Measurements from ENCODE around the gene CASZ1.

The CASZ1 gene

DNA sequence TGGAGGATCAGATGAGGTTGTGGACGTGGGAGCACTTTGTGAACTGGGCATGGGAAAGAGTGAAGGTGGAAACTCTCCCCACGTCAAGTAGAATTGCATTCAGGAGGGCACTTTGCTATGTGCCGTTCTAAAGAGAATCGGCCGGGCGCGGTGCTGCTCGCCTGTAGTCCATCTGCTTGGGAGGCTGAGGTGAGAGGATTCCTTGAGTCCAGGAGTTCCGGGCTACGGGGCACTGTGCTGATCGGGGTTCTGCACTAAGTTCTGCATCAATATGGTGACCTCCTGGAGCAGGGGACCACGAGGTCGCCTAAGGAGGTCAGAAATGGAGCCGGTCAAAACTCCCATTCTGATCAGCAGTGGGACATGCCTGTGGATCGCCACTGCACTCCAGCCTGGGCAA lies 179.8 kb downstream of the CASZ1 start:
- DNase-seq, result no peak

DNA sequence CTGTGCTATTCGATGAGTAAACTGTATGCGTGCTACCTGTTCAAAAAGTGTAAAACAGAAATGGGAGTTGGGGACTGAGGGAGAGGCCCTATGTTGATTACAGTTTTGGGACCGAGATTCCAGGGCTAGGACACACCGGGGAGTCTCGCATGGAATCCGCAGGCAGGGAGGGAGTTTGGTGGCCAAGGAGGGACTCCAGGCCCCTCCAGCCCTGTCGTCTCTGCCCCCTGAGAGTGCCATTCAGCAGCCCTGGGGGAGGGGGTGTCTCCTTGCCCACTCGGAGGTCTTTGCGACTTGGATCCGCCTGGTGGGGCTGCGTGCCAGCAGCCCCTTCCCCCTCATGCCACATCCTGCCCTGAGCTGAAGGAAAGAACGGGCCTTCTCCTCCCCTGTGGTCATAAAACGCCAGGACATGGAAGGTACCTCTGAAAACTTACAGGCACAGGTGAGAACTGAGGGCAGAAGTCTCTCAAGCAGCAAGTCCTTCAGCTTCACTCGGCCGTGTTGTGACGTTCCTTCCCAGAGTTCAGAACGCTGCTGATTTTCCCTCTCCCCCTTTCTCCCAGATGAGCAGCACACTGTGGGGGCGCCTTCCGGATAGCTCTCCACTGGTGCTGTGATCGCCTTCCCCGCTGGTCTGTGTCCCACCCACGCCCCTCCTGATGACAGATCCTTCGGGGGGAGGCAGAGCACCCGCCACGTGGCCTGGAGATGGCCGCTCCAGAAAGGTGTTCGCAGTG lies 180.3 kb downstream of the CASZ1 start:
- no peak for DNase-seq

DNA sequence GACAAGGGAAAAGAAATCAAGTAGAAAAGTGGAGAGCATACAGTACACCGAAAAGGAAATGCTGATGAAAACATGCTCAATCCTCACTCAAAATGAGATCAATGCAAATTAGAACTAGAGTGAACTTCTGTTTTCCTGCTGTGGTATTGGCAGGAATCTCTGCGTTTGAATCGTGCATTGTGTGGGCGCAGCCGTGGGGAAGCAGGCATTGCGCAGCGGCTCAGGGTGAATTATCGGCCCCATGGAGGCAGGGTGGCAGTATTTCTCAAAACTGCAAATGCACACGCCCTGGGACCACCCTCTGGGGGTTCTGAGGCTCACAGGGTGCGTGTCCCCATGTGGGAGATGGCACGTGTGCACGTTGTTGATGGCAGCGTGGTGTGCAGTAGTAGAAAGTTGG lies 181.1 kb downstream of the CASZ1 start:
- no peak for DNase-seq

DNA sequence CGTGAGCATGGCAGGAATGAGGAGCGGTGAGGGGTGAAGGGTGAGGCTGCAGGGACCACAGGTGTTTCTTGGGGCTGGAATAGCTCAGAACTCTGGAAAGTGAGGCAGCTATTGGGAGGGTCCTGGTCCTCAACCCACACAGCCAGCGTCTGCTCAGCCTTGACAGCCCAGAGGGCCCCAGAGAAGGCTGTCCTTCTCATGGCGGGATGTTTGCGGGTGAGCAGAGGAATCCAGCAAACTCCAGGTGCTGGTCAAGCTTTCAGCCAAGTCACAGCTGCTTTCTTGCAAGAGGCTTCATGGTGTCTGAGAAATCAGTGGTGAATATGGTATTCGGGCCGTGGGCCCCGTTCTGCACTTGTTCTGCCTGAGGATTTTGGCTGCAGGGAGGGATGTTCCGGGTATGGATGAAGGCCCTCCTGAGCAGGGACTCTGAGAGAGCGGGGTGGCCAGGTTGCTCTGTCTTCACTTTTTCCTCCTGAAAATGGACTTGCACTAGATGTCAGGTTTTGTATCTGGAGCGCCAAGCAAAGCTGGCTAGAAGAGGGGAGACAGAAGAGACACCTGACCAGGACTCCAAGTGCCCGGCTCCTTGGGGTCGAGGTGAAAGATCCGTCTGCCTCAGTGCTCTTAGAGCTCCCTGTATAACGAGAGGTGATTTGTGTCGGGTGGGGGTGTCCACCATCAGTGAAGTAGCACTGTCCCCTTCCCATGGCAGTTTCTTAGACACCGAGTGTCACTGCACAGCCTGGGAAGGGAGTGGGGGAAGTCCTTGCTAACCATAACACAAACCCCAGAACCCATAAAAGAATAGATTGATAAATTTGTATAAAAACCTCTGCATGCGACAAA lies 181.8 kb downstream of the CASZ1 start:
- DNase-seq, result no peak

DNA sequence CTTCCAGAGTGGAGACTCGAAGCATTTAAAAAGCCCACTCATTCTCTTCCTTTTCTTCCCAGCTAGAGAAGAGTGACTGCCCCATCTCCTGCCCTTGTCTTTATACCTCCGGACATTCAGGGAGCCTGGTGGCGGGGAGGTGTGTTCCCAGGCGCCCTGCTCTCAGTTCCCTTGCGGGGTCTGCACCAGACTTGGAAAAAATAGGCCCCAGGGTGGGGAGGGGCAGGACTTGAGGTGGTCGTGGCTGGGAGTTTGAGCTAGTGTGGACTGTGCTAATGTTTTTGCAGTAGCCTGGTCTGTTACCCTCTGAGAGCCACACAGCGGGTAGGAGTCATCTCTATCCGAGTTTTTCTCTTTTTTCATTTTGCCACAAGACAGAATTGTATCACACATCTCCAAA lies 182.6 kb downstream of the CASZ1 start:
- DNase-seq, result no peak

DNA sequence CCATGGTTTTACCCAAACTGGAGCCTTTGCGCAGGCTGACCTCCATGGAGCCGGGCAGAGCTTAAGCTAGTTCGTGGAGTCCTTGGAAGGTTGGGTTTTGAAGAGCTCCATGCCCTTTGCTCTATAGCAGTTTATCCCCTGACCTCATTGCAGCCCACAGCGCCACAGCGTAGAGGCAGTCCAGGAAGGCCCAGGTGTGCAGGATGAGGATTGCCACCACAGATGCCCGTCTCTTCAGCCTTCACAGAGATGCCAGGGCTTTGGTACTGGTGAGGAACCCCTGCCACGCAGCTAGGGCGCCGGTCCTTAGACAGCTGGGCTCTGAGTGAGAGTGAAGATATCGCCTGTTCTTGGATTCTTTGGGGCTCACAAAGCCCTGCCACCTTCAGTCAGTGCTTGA lies 183.1 kb downstream of the CASZ1 start:
- no peak for DNase-seq

DNA sequence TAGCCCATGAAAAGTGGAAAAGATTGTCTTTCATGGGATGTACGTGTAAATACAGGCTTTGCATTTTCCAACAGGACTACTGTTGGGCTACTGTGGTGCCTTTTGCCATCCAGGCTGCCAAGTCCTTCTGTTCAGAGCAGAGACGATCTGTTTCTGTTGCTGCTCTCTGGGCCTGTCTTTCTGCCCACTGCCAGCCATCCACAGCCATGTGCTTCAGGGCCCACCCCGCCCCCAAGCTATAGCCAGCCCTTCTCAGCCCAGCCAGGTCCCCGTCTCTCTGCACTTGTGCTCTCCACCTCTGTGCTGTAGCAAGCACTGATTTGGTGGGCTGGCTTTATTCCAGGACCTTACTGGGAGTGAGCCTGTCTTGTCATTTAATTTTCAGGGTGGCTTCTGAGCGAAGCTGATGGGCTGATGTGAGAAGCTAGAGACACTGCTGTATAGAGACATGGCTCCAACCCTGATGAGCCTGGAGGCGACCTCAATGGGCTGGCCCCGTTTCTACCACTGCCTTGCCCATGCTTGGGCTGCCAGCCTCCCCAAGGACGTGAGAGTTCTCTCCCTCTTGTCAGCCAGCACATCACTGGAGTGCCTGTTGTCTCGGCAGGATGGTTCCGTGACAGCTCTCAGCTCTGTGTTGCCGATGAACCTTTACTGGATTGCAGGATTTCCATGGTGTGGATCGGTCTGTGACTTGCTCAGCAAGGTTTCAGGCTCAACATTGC lies 183.8 kb downstream of the CASZ1 start:
- DNase-seq, result peak in 1 of 2 experiments; percentile 2

DNA sequence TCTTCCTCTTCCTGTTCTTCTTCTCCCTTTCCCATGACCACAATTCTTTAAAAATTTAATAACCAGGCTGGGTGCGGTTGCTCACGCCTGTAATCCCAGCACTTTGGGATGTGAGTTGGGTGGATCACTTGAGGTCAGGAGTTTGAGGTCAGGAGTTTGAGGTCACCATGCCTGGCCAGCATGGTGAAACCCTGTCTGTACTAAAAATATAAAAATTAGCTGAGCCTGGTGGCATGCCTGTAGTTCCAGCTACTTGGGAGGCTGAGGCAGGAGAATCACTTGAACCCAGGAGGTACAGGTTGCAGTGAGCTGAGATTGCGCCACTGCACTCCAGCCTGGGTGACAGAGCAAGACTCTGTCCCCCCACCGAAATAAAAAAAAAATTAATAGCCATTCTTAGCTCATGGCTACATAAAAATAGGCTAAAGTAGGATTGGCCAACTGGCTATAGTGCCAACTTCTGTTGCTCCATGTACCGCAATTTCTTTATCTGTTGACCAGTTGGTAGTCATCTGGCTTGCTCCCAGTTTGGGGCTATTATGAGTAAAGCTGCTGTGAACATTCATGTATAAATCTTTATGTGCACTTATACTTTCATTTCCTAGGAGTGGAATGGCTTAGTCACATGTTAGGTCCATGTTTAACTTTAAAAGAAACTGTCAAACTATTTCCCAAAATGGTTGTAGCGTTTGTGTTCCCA lies 185.4 kb downstream of the CASZ1 start:
- DNase-seq, result no peak

DNA sequence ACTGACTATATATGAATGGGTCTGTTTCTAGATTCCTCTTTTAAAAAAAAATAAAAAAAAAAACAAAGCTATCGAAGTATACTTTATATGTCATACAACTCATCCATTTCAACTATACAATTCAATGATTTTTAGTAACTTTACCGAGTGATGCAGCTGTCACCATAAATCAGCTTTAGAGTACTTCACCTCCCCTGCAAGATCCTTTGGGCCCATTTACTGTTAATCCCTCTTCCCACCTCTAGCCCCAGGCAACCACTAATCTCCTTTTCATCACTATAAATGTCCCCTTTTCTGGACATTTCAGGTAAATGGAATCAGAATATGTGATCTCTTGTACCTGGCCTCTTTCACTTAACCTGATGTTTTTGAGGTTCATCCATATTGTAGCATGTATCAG lies 187.8 kb downstream of the CASZ1 start:
- no peak for DNase-seq

DNA sequence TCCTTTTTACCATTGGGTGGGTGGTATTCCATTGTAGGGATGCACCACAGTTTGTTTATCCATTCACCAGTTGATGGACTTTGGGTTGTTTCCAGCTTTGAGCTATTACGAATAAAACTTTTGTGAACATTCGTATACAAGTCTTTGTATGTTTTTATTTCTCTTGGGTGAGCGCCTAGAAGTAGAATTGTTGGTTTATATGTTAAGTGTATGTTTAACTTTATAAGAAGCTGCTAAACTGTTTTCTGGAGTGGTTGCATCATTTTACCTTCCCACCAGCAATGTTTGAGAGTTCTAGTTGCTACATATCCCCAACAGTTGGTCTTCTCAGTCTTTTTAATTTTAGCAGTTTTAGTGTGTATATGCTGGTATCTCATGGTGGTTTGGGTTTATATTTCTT lies 189.2 kb downstream of the CASZ1 start:
- no peak for DNase-seq

DNA sequence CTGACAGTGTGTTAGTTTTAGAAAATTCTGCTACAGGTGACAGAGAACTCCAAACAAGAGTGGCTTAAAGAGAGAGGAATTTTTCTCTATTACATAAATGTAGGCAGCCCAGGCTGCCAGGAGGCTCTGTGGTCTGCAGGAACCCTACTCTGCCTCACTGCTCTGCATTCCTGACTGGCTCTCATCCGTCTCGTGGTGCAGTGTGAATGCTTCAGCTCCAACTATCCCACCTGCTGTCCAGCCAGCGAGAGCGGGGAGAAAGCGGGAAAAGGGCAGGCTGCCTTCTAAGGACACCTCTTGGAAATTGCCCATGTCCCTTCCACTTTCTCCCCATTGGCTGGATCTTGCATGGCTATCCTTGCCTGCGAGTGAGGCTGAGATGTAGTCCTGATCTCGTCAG lies 190.4 kb downstream of the CASZ1 start:
- no peak for DNase-seq

DNA sequence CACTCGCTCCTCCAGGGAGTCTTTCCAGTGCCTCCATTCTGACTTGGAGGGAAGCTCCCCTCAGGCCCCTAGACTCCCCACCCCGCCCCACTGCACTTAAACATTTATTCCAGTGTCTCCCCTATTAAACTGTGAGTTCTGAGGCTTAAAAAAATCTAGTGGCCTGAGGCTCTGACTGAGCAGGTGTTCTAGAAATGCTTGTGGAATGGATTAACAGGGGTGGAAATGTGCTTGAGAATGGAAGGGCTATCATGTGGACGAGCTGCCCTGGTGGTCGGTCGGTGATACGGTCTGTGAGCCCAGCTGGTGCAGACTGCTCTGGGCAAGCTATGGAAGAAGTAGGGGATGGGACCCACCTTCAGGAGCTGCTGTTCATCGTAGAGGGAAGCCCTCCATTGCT lies 191.5 kb downstream of the CASZ1 start:
- no peak for DNase-seq

DNA sequence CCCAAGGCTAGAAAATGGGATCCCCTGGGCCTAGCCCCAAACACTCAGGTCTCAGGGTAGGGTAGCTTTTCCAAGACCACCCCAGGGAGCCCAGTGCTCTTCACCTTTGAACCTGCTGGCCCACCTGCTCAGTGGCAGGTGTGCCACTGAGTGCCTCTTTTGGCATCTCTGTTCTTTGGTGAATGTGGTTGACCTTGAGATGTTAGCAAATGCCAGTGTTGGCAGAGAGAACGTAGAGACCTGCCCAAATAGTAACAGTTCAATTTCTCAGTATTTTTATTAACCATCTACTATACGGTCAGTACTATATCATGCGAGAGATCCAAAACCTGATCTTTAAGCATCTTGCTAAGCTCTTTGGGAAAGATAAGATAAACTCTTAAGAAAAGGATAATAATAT lies 193.5 kb downstream of the CASZ1 start:
- no peak for DNase-seq

DNA sequence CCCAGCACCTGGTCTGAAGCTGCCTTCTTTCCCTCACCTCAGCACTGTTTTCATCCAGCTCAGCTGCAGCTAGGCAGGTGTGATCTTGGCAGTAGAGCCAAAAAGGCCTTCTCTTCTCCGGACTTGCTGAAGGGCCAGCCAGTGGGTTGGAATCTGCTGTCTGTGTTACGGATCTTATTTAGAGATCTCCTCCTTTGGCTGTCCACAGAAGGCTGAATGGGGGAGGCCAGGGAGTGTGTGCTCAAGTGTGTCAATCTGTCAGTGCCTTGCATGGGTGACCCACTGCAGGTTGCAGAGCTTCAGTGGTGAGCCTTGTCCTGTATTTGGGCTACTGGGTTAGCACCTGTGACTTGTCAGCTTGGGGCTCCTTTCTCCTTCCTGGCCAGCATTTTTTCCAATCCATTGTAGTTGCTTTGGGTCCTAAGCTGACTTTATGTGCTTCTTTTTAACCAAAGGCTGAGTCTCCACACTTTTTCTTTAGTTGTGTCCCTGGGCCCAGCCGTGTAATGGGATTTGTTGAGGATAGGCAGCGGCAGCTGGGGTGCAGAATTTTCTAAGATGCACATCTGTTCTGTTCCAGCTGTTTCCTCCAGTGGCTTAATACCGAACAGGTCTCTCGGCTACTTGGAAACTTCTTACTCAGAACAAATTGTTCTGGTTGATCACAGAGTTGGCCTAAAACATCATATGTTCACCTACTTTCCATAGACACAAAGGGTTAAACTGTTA lies 194.9 kb downstream of the CASZ1 start:
- DNase-seq, result no peak

DNA sequence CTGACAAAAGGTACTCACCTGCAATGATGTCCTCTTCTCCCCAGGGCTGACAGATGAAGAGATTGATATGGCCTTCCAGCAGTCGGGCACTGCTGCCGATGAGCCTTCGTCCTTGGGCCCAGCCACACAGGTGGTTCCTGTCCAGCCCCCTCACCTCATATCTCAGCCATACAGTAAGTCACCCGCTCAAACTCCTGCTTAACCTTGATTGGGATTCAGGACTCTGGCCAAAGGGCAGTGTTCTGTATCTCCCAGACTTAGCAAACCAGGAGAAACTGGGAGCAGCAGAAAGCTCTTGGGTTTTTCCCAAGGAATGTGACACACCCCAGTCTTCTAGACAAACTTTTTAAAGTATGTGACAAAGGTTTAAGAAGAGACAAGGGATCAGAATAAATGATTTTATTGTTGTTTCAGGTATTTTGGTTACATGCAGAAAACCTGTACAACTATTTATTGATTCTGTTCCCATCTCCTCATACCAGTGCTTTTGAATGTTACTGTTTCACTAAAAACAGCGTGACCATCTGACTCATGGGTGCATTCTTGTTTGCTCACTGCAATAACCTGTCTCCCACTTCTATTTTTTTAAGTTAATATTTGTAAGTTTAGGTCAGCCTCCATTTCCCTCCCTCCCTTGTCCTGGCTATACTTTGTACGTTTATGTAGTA lies 197.1 kb downstream of the CASZ1 start:
- DNase-seq, result no peak

DNA sequence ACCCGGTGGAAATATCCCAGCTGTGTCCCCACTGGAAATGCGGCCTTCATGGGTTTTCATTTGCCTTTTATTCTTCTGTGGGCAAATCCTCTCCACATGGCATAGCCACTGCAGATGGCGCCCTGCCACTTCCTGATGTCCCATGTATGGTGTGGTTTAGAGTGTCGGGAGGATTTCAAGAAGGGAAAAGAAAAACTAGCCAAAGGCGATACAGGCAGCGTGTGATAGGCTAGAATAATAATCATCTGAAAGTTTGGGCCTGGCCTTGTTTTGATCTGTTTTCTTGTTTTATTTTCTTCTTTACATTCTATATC lies 198.1 kb downstream of the CASZ1 start:
- DNase-seq, result no peak

DNA sequence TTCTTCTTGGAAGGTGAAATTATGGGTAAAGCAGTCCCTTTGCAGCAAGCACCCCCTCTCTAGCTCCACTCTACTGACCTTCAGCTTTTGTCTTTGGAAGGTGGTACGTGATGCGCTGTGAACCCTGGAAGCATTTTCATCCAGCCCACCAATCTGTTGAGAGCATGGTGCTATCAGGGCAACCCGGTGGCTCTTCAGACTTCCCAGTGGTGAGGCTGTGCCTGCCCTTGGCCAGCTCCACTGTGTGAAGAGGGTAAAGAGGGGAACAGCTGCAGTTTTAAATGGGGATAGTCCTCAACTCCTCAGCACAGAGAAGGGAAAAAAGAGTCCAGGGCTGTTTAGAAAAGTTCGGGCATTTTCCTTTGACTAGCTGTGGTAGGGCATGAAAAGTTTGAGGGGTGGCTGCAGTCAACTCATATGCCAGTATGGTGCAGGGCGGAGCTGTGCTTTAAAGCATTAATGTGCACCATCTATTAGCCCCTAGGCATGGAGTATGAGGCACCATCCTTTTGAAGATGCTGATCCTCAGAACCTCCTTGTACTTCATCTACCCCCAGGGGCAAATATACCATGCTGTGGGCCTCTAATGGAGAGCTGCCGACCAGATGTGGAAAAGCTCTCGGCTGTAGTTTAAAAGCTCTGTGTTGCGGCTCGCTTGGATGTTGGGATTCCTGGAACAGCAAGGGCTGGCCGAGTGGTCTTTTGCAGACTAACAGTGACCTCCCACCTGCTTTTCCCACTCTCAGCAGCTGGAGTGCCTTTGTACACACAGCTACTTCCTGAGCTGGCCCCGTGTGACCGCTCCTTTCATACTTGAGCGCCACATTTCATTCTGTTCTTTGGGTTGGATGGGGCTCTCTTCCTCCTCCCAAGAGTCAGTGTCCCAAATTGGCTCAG lies 198.7 kb downstream of the CASZ1 start:
- no peak for DNase-seq

DNA sequence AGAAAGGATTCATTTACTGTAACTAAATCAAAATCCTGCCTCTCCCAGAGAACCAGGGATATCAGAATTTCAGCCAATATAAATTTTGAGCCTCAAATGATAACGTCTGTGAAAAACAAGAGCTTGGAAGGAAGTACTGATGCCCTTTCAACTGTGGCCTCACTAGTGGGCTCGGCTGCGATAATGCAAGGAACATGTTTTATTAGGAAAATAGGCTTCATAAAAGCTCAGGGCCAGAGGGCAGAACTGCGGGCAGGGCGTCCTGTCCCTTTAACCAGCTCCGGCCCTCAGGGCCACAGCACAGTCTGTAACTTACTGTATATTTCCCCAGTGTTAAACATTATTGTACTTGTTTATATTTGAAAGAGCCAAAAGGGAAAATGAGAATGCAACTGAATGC lies 199.7 kb downstream of the CASZ1 start:
- DNase-seq, result no peak

DNA sequence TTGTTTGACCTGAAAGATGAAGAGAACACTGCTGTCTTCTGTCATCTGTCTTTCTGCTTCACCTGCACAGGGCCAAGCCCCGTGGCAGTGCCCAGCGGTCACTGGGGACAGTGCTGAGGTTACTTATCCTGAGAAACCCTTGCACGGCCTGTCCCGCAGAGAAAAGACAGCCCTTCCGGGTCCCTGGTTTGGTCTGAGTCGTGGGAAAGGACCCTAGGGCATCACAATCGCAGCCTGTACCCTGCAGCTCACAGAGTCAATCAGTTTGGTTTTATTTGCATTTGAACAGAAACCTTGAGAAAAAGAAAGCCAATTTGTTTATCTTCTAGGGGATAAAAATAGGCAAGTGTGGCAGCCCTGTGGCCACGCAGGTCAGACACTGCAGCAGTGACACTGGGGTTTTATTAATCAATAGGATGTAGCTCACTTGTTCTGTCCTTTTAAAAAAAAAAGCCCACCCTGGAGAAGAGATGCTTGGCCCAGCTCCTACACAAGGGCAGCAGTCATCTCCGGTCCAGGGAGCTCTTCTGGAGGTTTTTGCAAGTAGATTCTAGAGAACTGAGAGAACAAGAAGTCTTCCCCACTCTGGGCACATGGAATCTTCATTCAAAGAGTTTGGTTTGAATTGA lies 201.7 kb downstream of the CASZ1 start:
- DNase-seq, result no peak

DNA sequence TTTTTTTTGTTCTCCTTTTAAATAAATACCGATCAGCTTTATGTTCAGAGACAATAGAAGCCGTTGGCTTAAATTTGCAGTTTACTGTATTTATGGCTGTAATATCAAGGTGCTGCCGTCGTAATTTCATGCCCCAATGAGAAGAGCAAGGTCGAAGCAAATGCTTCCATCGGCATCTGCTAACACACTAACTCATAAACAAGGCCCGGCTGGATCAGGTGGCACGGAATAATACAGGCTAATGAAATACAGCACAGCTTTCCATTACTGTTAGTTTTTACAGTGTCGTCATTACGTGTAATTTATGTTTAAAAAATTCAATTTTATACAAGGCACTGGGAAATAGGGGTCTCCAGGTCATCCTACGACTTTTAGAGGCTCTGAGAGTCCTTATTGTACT lies 202.7 kb downstream of the CASZ1 start:
- no peak for DNase-seq

Data from cerebellar nuclear complex (tissue), 1 donor.